ENCODE results near the gene ILK.

Gene ILK

GRCh38 chr11:6638429-6638828, 34.9 kb downstream of the ILK start:
- DNase-seq, result no peak

GRCh38 chr11:6640036-6640984, 36.7 kb downstream of the ILK start:
- DNase-seq, result no peak

- DNase-seq, result no peak
These were observed 37.6 kb downstream of the ILK start for GRCh38 chr11:6640985-6641701.

GRCh38 chr11:6642957-6643356, 39.4 kb downstream of the ILK start:
- no peak for DNase-seq

GRCh38 chr11:6646071-6646470, 42.5 kb downstream of the ILK start:
- no peak for DNase-seq

- no peak for DNase-seq
These were observed 43.0 kb downstream of the ILK start for GRCh38 chr11:6646576-6646917.

GRCh38 chr11:6646918-6647679, 43.5 kb downstream of the ILK start:
- DNase-seq, result no peak

GRCh38 chr11:6647836-6648235, 44.3 kb downstream of the ILK start:
- no peak for DNase-seq

- no peak for DNase-seq
These were observed 44.9 kb downstream of the ILK start for GRCh38 chr11:6648501-6648900.

GRCh38 chr11:6650104-6650503, 46.5 kb downstream of the ILK start:
- DNase-seq, result no peak

GRCh38 chr11:6650980-6651379, 47.4 kb downstream of the ILK start:
- DNase-seq, result no peak

- DNase-seq, result no peak
These were observed 48.6 kb downstream of the ILK start for GRCh38 chr11:6652182-6652581.

- DNase-seq, result no peak
These were observed 49.5 kb downstream of the ILK start for GRCh38 chr11:6653097-6653496.

- DNase-seq, result no peak
These were observed 50.1 kb downstream of the ILK start for GRCh38 chr11:6653656-6654055.

- DNase-seq, result no peak
These were observed 50.9 kb downstream of the ILK start for GRCh38 chr11:6654281-6655019.

- no peak for DNase-seq
These were observed 51.6 kb downstream of the ILK start for GRCh38 chr11:6655020-6655789.

- no peak for DNase-seq
These were observed 52.4 kb downstream of the ILK start, which contains the start of gene DCHS1 for GRCh38 chr11:6655790-6656583. DCHS1 (minus strand) TSS chr11:6655809; CDS start chr11:6641613, 14,196 bp downstream.

- no peak for DNase-seq
These were observed 53.0 kb downstream of the ILK start for GRCh38 chr11:6656584-6656915.

GRCh38 chr11:6656936-6657335, 53.4 kb downstream of the ILK start:
- no peak for DNase-seq

- DNase-seq, result no peak
These were observed 53.8 kb downstream of the ILK start for GRCh38 chr11:6657346-6657745.

GRCh38 chr11:6658647-6659046, 55.1 kb downstream of the ILK start:
- DNase-seq, result no peak

All from NCI-H2107 (cell line).